NCI-H2029 (cell line): ENCODE results near the gene SPATS2L.

Experiments used
- DNase-seq: peaks from one replicate; lab custom pipeline; 2025; lab: John Stamatoyannopoulos, UW

SPATS2L gene

DNA sequence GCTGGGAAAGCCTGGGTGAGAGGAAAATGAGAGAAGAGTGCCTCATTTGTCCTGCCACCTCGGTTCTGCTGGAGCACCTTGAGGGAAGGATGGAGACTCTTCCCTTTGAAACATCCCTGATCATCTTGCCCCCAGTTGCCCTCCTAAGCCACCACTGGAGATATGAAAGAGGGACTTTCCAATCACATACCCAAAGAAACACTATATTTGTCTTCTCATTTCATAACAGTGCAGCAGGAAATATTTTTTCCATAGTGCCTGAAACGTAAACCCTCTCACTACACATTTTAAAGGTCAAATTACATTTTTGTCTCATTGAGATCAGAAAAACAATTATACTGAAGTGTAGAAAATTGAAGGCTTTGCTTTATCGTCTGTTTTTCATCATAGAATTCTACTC, 140.1 kb downstream of the SPATS2L start:
- DNase-seq = no peak

DNA sequence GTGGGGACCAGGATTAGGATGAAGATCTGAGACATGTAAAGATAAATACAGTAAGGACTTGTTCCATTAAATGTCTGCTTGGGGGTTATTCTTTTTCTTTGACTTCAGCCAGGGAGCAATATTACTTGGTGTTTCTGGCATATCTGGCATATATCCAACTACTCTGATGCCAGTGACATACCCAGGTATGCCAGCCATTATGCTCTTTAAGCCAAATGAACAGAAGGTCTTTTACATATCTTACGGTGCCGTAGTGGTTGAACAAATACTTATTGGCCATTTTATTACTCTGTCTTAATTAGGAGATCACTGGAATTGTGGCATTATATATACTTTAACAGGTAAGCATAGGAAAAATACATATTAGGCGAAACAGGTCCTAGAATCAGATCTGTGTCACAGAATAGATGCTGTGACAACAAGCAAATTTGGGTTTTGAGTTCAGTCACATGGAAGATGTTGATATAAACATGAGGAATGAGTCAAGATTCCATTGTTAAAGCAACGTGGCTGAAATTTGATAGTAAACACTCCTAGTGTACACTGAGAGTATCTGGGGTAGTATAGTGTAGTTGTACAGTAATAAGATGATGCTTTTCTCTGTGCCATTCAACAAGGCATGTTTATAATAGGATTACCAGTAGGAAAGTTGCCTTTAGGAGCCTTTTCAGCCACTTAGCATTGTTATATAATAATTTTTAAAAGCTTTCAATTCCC, 140.8 kb downstream of the SPATS2L start:
- DNase-seq = no peak

DNA sequence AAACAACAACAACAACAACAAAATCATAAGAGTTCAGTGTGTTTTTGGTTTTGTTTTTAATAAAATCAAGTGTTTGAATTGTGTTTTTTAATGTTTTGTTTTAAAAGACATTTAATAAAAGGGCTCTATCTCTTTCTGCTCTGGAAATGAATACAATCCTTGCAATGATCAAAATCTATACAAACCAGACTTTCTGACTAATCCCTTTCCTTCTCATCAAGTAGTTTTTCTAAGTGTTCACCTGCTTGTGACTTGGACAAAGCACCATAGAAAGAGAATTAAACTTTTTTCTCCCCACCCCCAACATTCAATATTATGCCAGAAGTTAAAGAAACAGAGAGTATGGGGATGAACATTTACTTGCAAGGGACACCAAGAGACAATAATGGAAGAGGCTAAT, 142.0 kb downstream of the SPATS2L start:
- no peak for DNase-seq

DNA sequence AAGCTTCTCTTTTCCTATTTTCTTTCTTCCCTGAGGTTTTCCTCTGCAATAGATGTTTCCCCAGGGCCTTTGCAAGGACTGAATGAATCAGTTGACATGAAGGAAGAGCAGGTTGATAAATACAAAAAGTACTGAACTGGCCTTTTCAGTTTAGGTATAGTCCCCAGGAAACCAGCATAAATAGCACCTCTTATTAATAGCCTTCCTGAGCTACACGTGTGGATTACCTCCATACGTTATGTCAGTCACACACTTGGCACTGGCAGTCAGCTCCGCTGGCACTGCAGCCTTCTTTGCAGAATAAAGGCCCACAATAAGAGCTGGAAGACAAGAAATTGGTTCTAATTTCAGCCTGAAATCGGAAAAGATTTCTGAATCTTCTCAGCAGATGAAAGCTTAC, 142.7 kb downstream of the SPATS2L start:
- no peak for DNase-seq

DNA sequence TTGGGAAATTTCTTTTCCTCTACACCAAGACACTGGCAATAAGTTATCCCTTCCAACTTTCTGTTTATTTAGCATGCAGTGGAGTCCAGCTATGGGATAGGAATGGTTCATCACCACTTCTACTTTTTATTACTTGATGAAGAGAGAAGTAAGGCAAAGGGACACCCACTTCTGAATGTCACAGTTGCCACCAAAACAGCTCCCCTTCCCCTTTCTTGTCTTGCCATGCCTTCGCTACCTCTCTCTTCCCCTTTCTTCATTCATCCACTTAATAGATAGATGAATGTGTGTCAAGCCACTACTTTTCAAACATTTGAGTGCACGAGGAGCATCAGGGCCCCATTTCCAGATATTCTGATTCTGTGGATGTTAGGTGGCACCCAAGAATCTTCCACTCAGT, 143.8 kb downstream of the SPATS2L start:
- DNase-seq = no peak

DNA sequence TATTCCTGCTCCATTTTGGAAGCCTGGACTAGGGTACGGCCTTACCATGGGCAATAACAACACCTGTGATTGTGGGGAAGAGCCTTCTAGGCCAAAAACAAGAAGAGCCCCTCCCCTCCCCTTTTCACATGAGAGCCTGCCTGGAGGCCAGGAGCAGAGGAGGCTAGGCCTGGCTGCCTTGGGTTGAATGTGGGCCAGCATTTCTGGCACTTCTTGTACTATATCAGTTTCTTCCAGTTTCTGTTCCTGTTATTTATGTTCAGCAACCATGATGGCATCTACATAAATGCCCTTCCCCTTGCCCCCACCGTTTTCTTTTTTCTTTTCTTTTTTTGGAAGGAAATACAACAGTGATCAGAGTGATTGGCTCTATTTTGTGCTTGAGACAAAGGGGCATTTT, 145.0 kb downstream of the SPATS2L start:
- DNase-seq = no peak

DNA sequence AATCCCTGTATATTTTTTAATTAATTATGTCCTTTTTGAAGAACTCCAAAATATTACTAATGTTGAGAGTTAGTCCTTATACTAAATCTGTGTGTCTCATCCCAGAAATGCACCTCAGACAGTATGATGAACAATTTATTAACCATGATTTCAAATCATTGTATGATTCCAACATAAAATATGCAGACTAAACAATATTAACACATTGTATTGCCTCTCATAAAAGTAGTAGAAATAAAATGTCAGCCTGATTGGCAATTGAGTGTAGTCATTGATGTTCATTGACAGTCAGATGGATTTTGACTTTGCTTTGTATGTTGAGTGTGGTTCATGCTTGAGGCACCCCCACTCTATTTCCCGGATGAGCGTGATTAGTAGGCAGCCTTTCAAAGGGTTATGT, 145.9 kb downstream of the SPATS2L start:
- no peak for DNase-seq

DNA sequence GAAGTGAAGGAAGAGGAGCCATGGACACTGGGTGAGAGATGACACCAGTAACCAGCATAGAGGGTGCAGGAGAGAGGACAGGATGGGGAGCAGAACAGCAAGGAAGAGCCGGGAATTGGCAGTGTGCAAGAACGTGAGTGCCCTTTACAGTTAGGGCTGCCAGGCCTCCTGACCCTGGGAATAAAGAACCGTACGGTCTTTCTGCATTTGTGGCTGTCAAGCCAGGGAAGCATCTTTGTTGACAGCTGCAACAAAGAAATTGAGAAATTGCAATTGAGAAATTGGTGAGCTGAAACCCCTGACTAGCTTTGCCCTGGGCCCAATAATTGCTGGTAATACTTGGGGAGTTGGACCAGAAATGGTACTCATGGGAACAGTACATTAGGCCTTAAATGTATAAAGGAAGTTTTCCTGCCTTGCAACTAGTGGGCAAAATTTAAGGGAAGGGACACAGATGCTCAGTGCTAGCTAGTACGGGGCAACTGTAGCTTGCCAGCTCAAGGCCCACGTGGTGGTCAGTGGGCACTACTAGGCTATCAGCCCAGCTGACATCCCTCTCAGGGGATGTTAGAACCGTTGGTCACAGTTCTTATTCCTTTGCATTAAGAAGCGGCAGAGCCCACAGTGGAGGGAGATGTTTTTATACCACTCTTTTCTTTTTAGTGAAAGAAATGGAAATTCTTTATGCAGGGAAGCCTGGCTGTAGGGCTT, 146.8 kb downstream of the SPATS2L start:
- DNase-seq = no peak

DNA sequence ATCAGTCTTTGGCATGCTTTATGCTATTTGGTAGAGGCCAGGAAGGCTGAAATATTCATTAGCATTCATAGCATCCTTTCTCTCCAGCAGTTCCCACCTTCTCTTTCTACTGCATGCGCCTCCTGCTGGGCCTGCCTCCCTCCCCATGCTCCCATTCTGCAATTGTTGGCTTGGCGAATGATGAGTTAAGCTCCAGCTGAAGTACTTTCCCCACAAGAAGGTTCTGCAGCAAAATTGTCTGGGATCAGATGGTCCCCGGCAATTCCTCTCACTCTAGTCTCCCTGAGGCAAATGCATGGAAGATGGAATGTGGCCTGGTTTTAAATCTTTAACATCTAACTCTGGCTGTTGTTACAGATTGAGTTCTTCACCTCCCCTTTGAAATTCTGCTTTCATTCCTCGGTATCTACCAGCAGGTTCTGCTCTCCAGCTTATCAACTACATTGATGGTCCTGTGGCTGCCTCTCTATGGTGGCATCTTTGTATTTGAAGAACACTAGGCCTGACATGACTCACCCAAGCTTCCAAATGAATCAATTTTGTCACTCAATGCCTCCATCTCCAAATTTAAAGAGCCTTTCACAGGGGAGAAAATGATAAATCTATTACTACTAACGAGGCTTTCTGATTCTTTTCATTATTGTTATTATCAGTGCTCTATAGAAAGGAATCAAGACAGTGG, 147.5 kb downstream of the SPATS2L start:
- DNase-seq = no peak

DNA sequence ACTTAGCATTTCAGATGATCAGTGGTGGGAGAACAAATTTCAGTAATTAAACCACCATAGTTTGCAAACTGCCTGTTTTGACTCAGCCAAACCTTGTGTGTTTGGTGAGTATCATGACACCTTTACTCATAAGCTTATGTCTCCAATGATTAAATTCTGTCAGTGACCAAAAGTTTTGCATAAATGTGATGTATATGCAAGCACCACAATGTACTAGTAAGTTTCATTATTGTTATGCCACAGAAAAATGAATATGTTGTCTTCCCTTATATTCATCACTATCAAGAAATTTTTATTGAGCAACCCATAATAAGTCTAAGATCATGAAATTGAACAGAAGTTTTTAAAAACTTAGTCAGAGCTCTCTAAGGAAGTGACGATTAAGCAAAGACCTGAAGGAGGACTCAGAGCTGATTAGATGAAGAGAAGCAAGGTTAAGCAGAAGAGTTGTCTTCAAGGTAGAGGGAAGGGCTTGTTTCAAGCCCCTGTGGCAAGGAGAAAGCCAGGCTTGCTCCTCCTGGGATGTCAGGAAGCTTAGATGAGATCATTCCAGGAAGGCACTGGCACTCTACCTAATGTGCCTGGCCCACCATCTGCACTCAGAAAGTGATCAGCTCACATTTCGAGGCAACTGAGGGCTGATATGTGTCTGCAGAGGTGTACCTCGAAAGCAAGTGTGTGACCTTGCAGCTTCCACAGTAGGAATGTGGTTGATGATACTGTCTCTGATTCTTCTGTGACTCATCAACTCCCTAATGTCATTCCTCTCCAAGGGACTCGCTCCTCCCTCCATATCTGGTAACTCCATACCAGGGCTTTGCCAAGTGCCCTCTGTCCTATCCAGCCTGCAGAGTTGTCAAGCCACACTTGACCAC, 148.7 kb downstream of the SPATS2L start:
- no peak for DNase-seq

DNA sequence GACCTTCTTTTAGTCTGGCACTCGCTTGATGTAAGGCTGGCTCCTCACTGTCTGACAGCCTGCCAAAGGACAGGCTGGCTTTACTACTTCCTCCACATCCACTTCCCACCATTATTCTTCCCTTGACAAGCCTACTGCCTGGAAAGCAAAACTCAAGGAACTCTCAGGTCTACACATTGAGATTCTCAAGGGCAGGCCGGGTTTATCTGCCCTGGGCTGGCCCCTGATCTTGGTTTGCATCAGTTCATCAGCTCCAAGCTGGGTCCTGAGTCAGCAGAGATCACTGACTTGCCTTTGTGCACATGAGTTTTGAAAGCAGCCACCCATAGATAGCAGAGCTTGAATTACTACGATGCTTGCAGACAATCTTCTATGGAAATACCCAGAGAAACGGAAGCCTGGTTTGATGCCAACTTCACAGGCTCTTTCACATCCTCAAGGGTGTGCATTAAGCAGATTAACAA, 149.5 kb downstream of the SPATS2L start:
- DNase-seq = no peak

DNA sequence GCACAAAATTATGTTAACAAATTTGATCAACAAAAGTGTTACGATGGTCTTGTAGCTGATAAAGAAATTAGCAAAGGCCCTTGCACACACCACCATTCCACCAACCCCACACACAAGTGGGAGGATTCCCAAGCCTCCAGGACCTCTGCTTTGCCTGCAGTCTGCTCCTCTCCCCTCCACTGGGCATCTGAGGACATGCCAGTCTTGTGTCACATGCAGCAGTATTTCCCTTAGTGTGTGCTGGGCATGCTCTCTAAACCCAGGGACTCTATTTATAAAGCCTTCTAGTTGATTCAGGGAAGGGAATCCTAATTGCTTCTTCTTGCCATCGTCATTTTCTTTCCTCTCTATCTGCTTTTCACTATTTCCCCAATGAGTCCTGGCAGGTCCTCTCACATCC, 150.1 kb downstream of the SPATS2L start:
- DNase-seq = no peak

DNA sequence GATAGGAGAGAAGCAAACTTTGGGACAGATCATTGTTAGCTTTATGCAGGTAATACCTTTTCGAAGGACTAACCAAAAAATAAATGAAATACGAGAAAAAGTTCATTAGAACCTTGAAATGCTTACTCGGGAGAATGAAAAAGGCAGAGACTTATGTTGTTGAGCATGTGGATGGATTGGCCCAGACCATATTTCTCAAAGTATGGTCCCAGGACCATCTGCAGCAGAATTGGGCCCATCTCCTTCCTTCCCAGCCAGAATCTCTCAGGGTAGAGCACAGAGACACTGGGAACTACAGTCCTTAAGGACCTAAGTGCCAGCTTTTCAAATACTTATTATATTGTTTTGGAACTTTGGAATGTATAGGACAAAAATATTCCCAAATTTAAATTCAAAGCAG, 152.6 kb downstream of the SPATS2L start:
- no peak for DNase-seq

DNA sequence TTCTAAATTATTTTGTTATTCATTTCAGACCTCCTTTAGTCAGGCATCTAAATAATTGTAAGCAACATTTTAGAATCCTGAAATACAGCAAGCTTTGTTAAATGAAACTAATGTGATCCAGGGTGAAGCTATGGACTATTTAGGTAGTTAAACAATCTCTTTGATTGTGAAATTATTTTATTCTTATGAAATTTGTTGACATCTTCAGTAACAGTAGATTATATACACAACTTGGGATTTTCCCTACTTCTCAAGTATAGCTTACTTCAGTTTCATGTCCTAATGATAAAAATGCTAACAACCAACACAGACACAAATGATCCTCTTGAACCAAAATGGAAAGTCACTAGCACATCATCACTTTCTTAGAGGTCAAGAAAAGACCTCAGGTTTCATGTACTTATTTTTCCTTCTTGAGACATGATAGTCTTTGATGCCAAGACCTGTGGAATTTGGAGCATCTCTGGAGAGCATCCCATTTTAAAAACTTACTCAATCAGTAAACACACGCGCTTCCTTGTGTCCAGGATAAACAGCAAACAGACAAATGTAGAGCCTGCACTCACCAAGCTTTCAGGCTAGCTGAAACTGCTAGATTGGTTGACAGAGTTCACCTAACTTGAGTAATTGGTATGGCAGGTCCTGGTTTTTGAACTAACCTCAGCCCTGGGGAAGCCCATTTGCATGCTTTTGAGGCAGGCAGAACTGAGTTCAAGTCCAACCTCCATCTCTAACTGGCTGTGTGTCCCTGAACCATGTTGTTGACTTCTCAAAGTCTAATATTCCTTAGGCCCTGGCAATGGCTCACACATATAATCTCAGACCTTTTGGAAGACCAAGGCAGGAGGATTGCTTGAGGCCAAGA, 155.6 kb downstream of the SPATS2L start:
- DNase-seq = no peak

DNA sequence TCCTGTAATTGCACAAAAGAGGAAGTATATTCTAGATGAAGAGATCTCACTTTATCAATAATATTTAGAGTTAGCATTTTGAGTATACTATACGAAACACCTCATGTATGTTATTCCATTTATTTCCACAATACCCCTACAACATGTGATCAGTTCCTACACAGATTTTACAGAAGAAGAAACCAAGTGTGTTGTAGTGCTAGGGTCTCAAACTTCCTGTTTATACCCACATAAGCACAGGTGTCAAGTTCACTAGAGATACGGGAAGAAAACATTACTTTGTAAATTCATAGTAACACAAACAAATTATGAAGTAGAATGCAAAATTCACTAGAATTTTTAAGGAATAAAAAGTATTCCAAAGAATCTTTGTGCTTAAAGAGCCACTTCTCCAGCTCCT, 157.0 kb downstream of the SPATS2L start:
- no peak for DNase-seq

DNA sequence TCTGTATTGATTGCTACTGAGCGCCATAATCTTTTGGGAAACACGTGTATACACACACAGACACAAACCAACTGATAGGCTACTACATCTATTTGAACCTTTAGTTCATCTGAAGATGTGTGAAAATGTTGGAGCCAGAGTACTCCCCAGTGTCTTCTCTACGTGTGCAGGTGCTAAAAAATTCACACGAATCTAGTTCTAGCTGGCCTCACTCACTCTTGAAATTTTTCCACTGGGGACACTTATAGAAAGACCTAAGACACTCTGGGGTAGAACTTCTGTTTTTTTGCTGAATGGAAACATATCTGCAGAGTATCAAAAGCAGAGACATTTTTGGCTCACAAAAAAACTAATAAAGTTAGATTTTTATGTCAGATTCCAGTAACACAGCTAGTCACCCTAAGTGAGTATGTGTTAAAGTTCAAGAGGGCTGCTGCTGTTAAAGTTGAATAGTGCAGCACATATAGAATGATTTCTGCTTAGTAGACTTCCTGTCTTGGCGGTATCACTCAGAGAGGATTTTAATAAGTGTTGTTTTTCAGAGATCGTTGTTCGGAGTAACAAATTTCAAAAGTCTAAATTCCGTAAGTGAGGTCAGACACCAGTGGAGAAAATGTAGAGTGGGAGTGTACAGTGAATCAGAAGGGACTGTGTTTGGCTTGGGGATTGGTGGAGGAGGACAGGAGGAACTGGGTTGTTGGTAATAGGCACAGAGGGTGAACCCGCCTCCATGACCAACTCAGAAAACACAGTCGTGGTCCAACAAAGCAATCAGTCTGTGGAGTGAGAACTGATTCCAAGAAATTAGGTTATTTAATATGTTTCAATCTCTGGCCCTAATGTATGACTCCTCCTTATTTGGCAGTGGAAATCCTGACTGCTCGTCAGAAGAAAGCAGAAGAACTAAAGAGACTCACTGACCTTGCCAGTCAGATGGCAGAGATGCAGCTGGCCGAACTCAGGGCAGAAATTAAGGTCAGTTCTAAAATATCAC, 160.2 kb downstream of the SPATS2L start:
- DNase-seq = no peak

DNA sequence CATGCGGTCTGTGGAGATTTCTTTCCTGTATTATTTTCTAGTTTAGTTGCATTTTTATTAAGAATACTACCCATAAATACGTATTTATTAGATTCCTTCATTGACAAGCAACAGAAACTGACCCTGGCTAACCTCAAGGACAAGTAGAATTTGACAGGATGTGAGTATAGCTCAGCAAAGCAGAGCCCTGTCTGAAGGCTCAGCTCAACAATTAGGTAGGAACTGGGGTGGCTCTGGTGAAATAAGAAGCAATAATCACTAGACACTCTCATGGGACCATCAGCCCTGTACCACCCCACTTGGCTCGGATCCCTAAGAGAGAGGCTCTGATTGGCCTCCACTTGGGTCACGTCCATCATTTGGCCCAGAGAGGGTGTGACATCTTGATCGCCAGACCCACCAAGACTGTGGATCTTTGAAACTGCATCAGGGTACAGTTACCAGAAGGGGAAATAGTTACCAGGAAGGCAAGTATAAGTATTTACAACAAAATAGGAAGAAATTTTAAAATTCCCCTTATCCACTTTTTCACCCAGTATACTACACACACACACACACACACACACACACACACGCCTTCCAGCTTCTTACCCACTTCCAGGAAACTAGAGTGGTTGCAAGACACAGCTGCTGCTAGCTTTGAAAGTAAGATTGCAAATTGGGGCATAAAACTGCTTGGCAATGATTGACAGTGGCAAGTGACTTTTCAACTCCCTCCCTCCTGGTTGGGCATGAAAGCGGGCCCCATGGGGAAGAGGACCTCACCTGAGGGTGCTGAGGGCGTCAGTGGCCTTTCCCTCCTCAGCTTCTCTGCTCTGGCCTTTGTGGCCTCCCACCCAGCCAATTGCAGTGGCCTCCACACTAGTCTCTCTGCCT, 161.6 kb downstream of the SPATS2L start:
- DNase-seq = no peak

DNA sequence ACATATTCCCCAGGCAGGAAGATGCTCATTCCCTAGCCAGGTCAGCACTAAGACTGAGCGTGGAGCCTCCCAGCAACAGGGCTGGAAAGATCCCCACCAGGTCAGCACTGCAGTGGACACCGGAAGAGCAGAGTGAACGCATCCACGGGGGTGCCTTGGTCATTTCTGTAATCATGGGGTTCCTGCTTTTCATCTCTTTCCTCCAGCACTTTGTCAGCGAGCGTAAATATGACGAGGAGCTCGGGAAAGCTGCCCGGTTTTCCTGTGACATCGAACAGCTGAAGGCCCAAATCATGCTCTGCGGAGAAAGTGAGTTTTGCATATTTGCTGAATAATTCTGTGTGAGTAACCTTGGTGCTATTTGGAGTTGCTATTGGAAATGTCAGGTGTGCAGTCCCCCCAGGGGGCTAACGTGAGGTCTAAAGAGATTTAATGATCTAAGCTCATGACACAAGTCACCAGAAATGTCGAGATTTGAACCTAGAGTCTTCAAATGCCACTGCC, 163.3 kb downstream of the SPATS2L start:
- no peak for DNase-seq

DNA sequence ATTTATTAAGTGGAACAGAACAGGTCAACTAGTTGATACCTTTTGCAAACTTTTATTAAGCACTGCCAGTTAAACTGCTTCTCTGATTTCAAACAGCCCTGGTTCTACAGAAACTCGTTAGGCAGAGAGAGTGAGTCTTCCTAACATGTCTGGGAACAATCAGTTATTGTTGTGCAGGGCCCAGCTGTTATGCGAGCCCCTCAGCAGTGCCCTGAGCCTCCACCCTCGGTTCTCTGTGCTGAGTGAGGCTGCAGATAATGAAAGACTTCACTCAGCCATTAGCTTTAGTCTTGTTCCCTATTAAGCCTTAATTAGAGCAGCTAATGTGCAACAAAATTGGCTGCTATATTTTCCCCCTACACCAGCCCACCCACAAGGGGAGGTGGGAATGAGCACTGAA, 163.7 kb downstream of the SPATS2L start:
- DNase-seq = no peak
